HepG2 (cell line): ENCODE data around the gene TEF. TPM values are rescaled to one million over a fixed set of nuclear protein-coding genes. Genes with fewer than 3 reads are reported as not detected.

Experiments used
- ATAD3A ChIP-seq: sonication (generic); formaldehyde crosslinking; IDR thresholded peaks from 2 replicates; pipeline ENCODE4 v1.4.0; 2020; ENCODE audit warnings: missing genetic modification reagents
- BRD4 ChIP-seq: sonication (generic); formaldehyde crosslinking; IDR thresholded peaks from 2 replicates; pipeline ENCODE4 v1.4.0; 2020; ENCODE audit warnings: missing genetic modification reagents
- ELK4 ChIP-seq: sonication (generic); formaldehyde crosslinking; IDR thresholded peaks from 2 replicates; pipeline ENCODE4 v1.9.0; 2021; ENCODE audit warnings: missing genetic modification reagents, borderline replicate concordance
- ETV5 ChIP-seq: IDR thresholded peaks from 2 replicates; pipeline ENCODE4 v1.6.1; 2018; ENCODE audit warnings: missing biosample characterization, missing genetic modification reagents, inconsistent platforms, borderline replicate concordance
- FOSL1 ChIP-seq: sonication (generic); formaldehyde crosslinking; IDR thresholded peaks from 2 replicates; pipeline ENCODE4 v1.9.0; 2021; ENCODE audit warnings: missing genetic modification reagents, borderline replicate concordance
- HES4 ChIP-seq: sonication (generic); formaldehyde crosslinking; IDR thresholded peaks from 2 replicates; pipeline ENCODE4 v1.9.0; 2021; ENCODE audit warnings: mild to moderate bottlenecking, missing genetic modification reagents, borderline replicate concordance
- HMG20B ChIP-seq: conservative IDR thresholded peaks from 2 replicates; pipeline ENCODE4 v1.6.1; 2016; ENCODE audit warnings: missing genetic modification reagents, missing compliant biosample characterization
- IRF2 ChIP-seq: IDR thresholded peaks from 2 replicates; pipeline ENCODE4 v1.6.1; 2018; ENCODE audit warnings: missing genetic modification reagents, missing compliant biosample characterization
- JDP2 ChIP-seq: sonication (generic); formaldehyde crosslinking; IDR thresholded peaks from 2 replicates; pipeline ENCODE4 v1.8.1; 2022; ENCODE audit warnings: missing genetic modification reagents, borderline replicate concordance
- KAT2B ChIP-seq: fragments of 150-350 bp; IDR thresholded peaks from 2 replicates; pipeline ENCODE4 v1.6.1; 2014; ENCODE audit warnings: low read depth, low read length, borderline replicate concordance
- MAX ChIP-seq: IDR thresholded peaks from 2 replicates; pipeline ENCODE4 v1.6.1; 2012; ENCODE audit warnings: inconsistent platforms
- NCOR1 ChIP-seq: fragments of 200-600 bp; sonication (generic); IDR thresholded peaks from 2 replicates; pipeline ENCODE4 v1.7.0; 2017; ENCODE audit warnings: antibody characterized with exemption, low read length, borderline replicate concordance
- NFKBIZ ChIP-seq: IDR thresholded peaks from 2 replicates; pipeline ENCODE4 v1.6.1; 2018; ENCODE audit warnings: missing genetic modification reagents, missing compliant biosample characterization
- NR3C1 ChIP-seq: sonication (generic); formaldehyde crosslinking; IDR thresholded peaks from 2 replicates; pipeline ENCODE4 v1.4.0; 2020; ENCODE audit warnings: missing genetic modification reagents
- PBX3 ChIP-seq: sonication (generic); formaldehyde crosslinking; IDR thresholded peaks from 2 replicates; pipeline ENCODE4 v1.8.1; 2023; ENCODE audit warnings: missing genetic modification reagents, inconsistent platforms, borderline replicate concordance
- PRPF4 ChIP-seq: fragments of 200-400 bp; formaldehyde crosslinking; IDR thresholded peaks from 2 replicates; pipeline ENCODE4 v1.6.1; 2016; ENCODE audit warnings: low read length, low read depth; ENCODE audit not compliant: poor library complexity, severe bottlenecking
- RARA ChIP-seq: IDR thresholded peaks from 2 replicates; pipeline ENCODE4 v1.6.1; 2016; ENCODE audit warnings: missing genetic modification reagents, missing compliant biosample characterization
- RORA ChIP-seq: sonication (generic); formaldehyde crosslinking; IDR thresholded peaks from 2 replicates; pipeline ENCODE4 v1.5.0; 2020; ENCODE audit warnings: mild to moderate bottlenecking, missing genetic modification reagents, moderate library complexity
- SETDB1 ChIP-seq: sonication (generic); formaldehyde crosslinking; IDR thresholded peaks from 2 replicates; pipeline ENCODE4 v1.5.1; 2020; ENCODE audit warnings: missing genetic modification reagents, mild to moderate bottlenecking, borderline replicate concordance
- SP2 ChIP-seq: sonication (generic); formaldehyde crosslinking; IDR thresholded peaks from 2 replicates; pipeline ENCODE4 v1.5.1; 2020; ENCODE audit warnings: mild to moderate bottlenecking, missing genetic modification reagents
- SRSF9 ChIP-seq: fragments of 200-400 bp; formaldehyde crosslinking; IDR thresholded peaks from 2 replicates; pipeline ENCODE4 v1.6.1; 2018; ENCODE audit warnings: borderline replicate concordance, mild to moderate bottlenecking, low read depth, low read length; ENCODE audit not compliant: insufficient read depth, poor library complexity, severe bottlenecking
- STAG1 ChIP-seq: sonication (generic); formaldehyde crosslinking; IDR thresholded peaks from 2 replicates; pipeline ENCODE4 v1.4.0; 2020; ENCODE audit warnings: missing genetic modification reagents
- TBP ChIP-seq: sonication (generic); formaldehyde crosslinking; IDR thresholded peaks from 2 replicates; pipeline ENCODE4 v1.5.0; 2020; ENCODE audit warnings: missing genetic modification reagents
- TCF7 ChIP-seq: sonication (generic); IDR thresholded peaks from 2 replicates; pipeline ENCODE4 v1.6.1; 2016; ENCODE audit warnings: antibody characterized with exemption, low read depth
- THAP7 ChIP-seq: sonication (generic); formaldehyde crosslinking; IDR thresholded peaks from 2 replicates; pipeline ENCODE4 v1.8.1; 2023; ENCODE audit warnings: mild to moderate bottlenecking, missing genetic modification reagents
- YY1 ChIP-seq: IDR thresholded peaks from 2 replicates; pipeline ENCODE4 v1.6.1; 2011; ENCODE audit warnings: low read length, low read depth, moderate library complexity, mild to moderate bottlenecking; ENCODE audit not compliant: insufficient read depth, insufficient replicate concordance
- ZNF136 ChIP-seq: sonication (generic); formaldehyde crosslinking; IDR thresholded peaks from 2 replicates; pipeline ENCODE4 v1.8.1; 2022; ENCODE audit warnings: low read depth, mild to moderate bottlenecking, moderate library complexity, missing genetic modification reagents
- ZNF446 ChIP-seq: sonication (generic); formaldehyde crosslinking; IDR thresholded peaks from 2 replicates; pipeline ENCODE4 v1.5.0; 2020; ENCODE audit warnings: mild to moderate bottlenecking, missing genetic modification reagents
- ZNF607 ChIP-seq: sonication (generic); formaldehyde crosslinking; IDR thresholded peaks from 2 replicates; pipeline ENCODE4 v1.5.1; 2020; ENCODE audit warnings: missing genetic modification reagents, mild to moderate bottlenecking, borderline replicate concordance
- ZNF780A ChIP-seq: sonication (generic); formaldehyde crosslinking; IDR thresholded peaks from 2 replicates; pipeline ENCODE4 v1.8.0; 2022; ENCODE audit warnings: mild to moderate bottlenecking, missing genetic modification reagents, moderate library complexity
- polyA plus RNA-seq, 8 experiments: library from polyadenylated mRNA; depleted of rRNA in 3 of 8; stranded (reverse) in 7 of 8; unstranded in 1 of 8; fragments of >200 nt; fragmentation: Illumina TruSeq in 4 of 8; extraction: Trizol in 4 of 8; gene quantifications; 2 replicates each; pipeline versions ENCODE4 v1.2.1 to v1.2.3, GENCODE V29; 2011 to 2016; ENCODE audit warnings: low read depth in 4 of 8, missing spikeins in 1 of 8, mixed read lengths in 1 of 8; ENCODE audit not compliant: insufficient read depth in 1 of 8
- total RNA-seq, 5 experiments: library from RNA; depleted of rRNA; stranded (reverse); fragments of >200 nt; fragmentation: Illumina TruSeq; extraction: Trizol; gene quantifications; 2 replicates each; pipeline ENCODE4 v1.2.3, GENCODE V29; 2016; ENCODE audit warnings: low read depth in 1 of 5

TEF gene
- total and polyA plus RNA-seq, 2 of the 13 experiments (the other 11 are each of a cell fraction or from before 2014, with no cell fraction given) = 7.6 to 11.2 TPM

- TF ChIP-seq ELK4 = no peak
- no peak for TF ChIP-seq HES4 (CRISPR knock-in tag)
- no peak for TF ChIP-seq ATAD3A (CRISPR knock-in tag)
- TF ChIP-seq SRSF9 = no peak
- peak; percentile 88; the same call in 1 of the 2 replicates for TF ChIP-seq IRF2
- TF ChIP-seq ZNF607 (CRISPR knock-in tag) = no peak; the same call in 1 of the 2 replicates
- no peak for TF ChIP-seq SETDB1 (CRISPR knock-in tag)
- no peak; the same call in 1 of the 2 replicates for TF ChIP-seq ZNF446 (CRISPR knock-in tag)
- no peak for TF ChIP-seq ZNF136 (CRISPR knock-in tag)
- no peak for TF ChIP-seq FOSL1 (CRISPR knock-in tag)
- TF ChIP-seq ZNF780A (CRISPR knock-in tag) = no peak
- TF ChIP-seq YY1 = peak; percentile 89
- TF ChIP-seq NCOR1 = no peak; the same call in 1 of the 2 replicates
- no peak for TF ChIP-seq TBP (CRISPR knock-in tag)
- peak; percentile 66 for TF ChIP-seq RARA (CRISPR knock-in tag)
- no peak for TF ChIP-seq BRD4
- TF ChIP-seq HMG20B (CRISPR knock-in tag) = peak; percentile 51; the same call in 1 of the 2 replicates
- peak; percentile 55; the same call in 1 of the 2 replicates for TF ChIP-seq SP2 (CRISPR knock-in tag)
- TF ChIP-seq RORA (CRISPR knock-in tag) = no peak
- TF ChIP-seq NR3C1 (CRISPR knock-in tag) = no peak
- peak; percentile 81 for TF ChIP-seq MAX
- TF ChIP-seq TCF7 = peak; percentile 36; the same call in 1 of the 2 replicates
- no peak for TF ChIP-seq KAT2B
- TF ChIP-seq STAG1 (CRISPR knock-in tag) = no peak
- peak; percentile 61 for TF ChIP-seq PRPF4
- TF ChIP-seq JDP2 (CRISPR knock-in tag) = no peak
- no peak for TF ChIP-seq THAP7 (CRISPR knock-in tag)
- TF ChIP-seq PBX3 (CRISPR knock-in tag) = no peak
- peak; percentile 49; the same call in 1 of the 2 replicates for TF ChIP-seq ETV5
- TF ChIP-seq NFKBIZ = no peak
Observed at GRCh38 chr22:41448189-41448808, 66.6 kb downstream of the TEF start (continued).
